Stimulated activated CD4-positive, alpha-beta T cell treated with anti-CD3 and anti-CD28 coated beads, Interleukin-1b, Interleukin-23, amount 100 ng/mL, for 24 hours (primary cell): Measurements from ENCODE around the gene RFX8.
"Not testable (repeated sequence)": the region's sequence is repeated elsewhere in the genome, so short reads cannot be mapped to it uniquely, and the experiment has no call there.

Experiments
- DNase-seq, 4 experiments: peaks; one replicate each; pipeline ENCODE4 v3.0.0-alpha.2; 2020; ENCODE audit warnings: low read depth in 4 of 4, low spot score in 1 of 4

Gene RFX8

DNA sequence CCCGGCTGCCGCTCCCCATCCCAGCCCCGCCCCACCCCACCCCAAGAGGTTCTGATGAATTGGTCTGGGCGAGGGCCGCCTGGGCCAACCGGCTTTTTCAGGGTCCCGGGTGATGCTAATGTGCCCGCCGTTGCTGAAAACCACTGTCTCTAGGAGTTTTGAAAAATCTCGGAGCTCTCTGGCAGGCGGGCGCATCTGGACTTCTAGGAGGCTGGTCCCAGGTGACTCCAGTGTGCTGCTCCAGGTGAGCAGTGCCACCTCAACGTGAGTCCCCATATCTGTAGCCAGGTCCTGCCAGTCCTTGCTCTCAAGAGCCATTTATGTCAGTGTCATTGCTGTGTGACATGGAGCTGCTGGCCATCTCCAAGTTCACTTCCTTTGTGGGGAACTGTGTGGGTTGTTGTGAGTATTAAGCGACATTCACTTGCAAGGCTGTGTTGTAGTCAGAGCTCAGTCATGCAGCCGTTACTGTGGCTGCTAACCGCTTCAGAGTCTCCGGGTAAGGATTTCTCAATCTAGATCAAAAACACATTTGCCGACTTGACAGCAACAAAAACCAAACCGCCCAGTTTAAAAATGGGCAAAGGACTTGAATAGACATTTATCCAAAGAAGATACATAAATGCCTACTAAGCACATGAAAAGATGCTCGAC, at the start of gene RFX8:
TSS of gene RFX8 (minus strand) at position 382 of the 654 bp plus-strand sequence. CDS start 8,264 bp downstream, outside the sequence.
- DNase-seq: peak; percentile 3 to 41 (median 28)

DNA sequence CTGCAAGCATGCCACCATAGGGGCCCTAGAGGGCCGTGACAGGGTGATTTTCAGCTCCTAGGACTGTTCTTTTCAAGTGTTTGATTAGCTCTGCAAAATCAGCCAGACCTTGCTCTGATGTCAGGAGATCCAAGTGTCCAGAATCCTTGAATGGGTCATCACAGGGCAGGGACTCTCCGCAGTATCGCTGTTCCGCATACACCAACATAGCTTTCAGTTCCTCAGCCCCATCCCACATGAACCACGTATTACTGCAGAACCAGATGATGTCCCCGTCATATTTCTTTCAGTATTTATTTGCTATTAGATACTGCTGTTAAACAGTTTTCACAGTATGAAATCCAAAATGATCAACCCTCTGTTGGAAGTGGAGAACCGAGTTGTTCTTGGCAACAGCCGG, 46.6 kb upstream of the RFX8 start:
- no peak for DNase-seq

DNA sequence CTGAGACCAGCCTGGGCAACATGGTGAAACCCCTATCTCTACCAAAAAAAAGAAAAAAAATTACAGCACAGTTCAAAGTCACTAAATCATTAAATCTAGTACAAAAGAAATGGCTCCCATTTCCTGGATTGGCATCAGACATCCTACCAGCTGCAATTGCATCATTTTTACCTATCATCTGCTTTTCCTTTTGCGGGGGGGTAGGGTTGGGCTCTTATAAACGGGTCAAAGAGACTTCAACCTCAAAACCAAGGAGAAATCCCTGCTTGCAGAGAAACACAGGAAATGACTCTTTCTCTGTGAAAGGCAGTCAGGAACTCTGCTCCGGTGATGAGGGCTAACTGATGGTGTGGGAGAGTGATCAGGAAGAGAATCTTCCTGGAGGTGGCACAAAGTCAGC, 45.3 kb upstream of the RFX8 start:
- DNase-seq: no peak

DNA sequence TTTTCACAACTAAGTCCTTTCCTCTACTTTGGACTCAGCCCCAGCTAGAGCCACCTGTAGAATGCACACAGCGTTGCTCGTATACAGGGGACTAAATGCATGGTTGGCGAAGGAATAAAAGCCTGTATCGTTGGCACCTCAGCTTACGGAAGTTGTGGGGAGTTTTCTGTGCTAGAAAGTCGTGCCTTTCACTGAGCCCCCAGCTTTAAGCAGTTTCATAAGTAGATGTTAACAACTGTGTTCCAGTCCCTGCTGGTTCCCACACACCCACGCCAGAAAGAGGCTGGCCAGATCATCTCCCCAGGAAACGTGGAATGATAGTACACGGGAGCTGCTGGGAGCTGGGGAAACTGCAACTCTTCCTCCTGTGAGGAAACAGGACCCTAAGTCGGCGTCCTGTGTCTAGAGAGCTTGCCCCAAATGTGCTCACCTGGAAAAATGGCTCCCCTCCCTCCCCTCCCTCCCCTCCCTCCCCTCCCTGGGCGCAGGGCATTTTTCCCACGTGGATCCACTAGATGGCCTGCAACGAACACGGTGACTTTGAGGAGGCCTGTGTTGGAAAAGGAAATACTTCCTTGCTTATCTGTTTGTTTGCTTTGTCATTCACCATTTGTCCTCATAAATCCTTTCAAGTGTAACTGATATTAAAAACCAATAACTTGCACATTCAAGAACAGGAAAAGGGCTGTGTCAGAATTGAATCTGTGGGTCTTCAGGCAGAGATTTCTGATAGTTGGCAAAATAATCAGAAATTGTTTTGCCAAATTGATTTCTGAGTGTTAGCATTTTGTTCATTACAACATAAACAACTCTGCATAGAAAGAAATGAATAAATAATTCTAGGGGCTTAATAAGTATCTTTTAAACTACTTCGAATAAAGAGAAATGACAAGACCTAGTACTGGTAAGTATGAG, 43.9 kb upstream of the RFX8 start:
- no peak for DNase-seq

DNA sequence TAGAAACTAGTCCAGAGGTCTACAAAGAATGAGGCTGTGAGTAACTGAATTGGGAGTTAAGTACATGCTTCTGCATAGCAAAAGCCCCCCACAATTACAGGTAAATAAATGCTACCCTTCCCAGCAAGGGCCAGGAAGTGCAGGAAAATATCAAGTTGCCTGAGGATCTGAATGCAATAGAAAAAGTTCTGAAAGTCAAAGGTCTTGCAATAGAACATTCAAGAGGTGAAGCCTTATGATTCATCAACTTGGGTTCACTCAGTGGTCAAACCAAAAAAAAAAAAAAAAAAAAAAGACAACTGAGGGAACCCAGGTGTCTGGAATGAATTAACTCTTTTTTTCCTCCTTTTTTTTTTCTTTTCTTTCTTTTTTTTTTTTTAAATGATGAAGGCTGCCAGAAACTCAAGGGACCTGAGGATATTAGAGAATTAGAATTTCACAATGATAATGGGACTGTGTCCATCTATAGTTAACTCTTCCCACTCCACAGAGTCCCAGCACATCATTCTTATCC, 42.9 kb upstream of the RFX8 start:
- DNase-seq: no peak

DNA sequence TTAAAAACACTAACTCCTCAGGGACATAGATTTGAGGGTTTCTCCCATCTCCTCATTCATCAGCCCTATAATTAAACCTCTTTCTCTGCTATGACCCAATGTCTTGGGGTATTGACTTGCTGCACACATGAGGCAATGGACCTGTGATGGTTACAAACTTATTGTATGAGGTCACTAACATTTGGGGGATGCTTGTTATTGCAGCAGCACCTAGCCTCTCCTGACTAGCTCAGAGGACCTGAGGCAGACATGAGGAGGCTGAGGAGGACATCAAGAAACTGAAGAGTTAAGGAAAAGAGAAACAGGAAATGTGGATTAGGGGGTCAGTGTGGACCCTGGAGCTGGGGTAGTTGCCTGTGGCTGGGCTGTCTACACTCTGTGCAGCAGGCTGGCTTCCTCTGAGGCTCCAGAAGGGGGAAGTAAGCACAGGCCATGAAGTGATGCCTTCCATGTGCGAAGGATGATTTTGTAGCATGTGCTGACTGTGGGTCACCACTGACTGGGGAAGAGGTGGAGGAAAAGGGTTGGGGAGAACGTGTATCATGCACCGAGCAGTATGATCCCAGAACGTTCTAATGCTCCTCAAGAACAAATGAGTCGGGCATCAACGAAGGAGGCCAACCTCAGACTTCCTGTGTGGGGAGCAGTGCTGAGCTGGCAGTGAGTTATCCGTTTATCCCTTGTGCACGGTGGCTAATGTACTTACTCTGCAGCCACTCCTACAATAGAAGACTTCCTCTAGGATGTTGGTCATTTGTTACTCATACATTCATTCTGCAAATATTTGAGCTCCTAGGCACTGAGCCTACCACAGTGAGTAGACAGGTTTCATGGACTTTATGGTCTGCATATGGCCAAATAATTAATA, 42.1 kb upstream of the RFX8 start:
- peak in 1 of 4 experiments; percentile 23 for DNase-seq

DNA sequence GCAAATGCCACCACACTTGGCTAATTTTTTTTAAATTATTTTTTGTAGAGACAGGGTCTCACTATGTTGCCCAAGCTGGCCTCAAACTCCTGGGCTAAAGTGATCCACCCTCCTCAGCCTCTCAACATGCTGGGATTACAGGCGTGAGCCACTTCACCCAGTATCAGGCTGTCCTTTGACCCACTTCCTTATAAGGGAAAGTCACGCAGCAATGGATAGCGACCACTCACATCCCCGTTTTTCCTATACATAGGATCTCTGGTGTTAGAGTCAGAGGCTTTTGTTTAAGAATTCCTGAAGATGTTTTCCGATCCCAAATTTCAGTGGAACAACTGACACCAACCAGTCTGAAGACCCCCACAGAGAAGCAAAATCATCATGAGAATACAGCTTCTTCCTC, 41.4 kb upstream of the RFX8 start:
- no peak for DNase-seq

DNA sequence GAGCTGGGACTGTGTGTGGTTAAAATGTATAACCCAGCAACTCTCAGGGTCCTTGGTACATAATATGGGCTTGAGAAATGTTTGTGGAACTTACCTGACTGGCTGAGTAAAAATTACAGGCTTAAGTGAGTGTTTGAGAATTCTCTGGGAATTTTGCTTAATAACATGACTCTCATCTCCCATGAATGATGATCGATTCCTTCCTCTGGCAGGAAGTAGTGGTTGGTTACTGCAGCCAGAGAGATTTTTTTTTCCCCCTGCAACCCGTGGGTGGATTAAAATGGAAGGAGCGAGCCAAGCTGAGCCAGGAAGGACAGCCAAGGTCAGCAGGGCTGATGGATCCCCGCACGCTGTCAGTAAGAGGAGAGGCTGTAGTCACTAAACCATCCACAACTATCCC, 40.6 kb upstream of the RFX8 start:
- DNase-seq: no peak

DNA sequence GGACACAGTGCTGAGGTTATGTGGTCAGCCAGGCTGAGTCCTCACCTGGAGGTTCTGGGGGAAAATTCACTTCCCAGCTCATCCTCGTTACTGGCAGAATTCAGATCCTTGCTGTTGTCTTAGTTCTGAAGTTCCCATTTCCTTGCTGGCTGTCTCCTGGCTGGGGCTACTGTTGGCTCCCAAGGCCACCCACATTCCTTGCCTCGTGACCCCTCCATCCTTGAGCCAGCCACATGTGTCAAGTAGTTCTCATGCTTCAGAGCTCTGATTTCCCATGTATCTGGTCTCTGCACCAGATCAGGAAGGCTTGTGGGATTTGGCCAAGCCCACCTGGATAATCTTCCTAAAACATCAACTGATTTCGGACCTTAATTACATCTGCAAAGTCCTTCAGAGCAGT, 38.1 kb upstream of the RFX8 start:
- no peak for DNase-seq

DNA sequence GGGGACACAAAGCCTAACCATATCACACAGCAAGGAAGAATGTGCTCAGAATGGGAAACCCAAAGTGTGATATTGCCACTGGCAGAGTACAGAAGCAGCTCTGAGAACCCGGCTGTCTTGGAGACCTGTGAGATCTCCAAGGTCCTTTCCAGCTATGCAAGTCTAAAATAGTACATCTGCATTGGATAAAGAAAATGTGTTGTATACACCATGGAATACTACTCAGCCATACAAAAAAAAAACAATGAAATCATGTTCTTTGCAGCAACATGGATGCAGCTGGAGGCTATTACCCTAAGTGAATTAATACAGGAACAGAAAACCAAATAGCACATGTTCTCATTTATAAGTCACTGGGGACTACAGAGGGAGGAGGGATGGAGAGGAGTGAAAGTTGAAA, 36.5 kb upstream of the RFX8 start:
- no peak for DNase-seq

DNA sequence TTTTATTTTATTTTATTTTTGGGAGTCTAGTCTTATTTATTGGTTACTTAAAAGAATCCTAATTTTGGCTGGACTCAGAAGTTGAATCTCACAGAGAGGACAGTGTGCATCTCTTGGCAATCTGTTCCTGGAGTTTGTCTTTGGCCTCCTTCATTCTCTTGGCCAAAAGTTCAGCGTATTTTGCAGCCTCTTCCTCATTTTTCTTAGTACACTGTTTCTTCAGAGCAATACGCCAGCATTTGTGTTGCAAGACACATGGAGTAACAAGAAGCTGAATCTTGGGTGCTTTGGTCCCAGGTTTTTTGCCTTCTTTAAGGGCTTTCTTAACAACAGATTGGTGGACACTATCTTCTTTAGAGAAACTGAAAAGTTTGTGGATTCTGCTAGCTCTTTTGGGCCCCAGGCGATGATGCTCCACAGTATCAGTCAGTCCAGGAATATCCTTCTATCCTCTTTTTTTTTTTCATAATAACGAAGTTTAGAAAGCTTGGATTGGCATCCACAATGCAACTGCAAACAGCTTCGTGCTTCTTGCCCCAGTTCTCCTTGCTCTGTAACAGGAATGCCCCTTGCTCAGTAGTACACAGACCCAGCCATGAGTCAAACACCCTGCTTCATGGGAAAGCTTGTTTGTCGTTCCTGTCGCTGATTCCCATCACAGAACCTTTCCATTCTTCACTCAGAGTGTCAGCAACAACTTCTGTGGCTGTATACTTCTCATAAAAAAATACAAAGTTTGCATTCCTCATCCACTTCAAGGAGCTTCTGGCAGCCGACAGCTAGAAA, 34.8 kb upstream of the RFX8 start:
- no peak for DNase-seq

DNA sequence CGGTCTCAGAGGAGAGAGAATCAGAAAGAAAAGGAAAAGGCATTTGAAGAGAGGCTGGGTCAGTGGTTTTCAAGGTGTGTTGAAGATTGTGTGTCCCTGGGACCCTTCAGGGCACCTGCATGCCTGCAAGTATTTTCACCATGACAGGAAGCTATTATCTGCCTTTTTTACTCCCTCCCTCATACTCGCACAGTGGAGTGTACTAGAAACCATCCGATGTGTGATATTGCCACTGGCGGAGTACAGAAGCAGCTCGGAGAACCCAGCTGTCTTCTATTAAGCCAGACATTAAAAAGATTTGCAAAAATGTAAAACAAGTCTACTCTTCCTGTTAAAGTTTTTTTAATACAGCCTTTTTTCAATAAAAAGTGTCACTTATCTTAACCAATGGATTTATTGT, 33.7 kb upstream of the RFX8 start:
- no peak for DNase-seq

DNA sequence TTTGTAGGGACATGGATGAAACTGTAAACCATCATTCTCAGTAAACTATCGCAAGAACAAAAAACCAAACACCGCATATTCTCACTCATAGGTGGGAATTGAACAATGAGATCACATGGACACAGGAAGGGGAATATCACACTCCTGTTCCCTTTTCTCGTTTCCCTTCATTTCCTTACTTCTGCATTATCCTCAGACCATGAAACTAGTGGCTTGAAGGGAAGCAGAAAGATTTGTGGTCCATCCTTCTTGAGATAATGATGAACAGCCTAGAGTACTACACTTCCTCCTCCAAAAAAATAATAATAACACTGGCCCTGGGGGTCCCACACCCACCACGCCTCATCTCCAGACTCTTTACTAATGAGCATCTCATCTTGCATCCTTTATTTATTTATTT, 30.4 kb upstream of the RFX8 start:
- not testable (repeated sequence) for DNase-seq

DNA sequence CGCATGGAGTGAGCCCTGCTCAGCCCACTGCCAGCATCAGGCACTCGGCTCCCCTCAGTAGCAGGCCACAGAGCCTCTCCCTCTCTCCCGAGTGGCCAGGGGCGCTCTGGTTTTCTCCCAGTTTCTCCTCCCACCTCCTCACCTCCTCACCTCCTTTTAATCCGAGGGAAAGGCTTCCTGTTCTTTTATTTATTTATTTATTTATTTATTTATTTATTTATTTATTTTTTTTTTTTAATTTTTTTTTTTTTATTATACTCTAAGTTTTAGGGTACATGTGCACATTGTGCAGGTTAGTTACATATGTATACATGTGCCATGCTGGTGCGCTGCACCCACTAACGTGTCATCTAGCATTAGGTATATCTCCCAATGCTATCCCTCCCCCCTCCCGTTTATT, 29.8 kb upstream of the RFX8 start:
- not testable (repeated sequence) for DNase-seq

DNA sequence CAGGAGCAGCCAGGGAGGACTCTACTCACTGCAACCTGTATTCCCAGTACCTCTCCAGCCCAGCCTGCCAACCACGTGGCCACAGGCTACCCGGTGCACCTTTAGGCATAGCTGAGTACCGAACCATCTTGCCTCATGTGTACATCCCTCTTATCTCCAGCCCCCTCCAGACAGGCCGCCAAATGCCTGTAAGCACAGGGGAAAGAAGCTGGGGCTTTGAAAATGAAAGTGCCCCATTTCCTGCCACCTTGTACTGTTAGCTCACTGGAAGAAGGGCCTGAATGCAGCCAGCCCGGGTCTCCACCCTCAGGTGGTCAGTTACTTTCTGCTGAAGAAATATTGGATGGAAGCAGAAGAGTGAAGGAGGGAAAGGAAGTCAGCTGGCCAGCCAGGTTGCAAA, 27.2 kb upstream of the RFX8 start:
- no peak for DNase-seq

DNA sequence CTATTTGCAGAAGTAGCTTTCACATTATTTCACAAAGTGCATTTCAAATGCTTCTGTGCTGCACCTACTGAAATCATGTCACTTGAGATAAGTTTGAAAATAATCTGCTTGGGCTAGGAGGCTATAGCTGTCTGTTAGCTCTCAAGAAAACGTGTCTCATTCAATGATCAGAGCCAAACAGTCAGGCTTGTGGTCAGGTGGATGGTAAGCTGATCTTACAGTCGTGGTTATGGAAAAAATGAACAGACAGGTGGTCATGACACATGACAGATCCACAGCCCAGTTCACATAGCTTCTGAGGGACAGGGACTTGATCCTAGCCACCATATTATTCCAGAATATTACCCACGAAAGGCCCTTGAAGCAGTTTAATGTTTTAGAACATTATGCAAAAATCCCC, 26.5 kb upstream of the RFX8 start:
- DNase-seq: no peak

DNA sequence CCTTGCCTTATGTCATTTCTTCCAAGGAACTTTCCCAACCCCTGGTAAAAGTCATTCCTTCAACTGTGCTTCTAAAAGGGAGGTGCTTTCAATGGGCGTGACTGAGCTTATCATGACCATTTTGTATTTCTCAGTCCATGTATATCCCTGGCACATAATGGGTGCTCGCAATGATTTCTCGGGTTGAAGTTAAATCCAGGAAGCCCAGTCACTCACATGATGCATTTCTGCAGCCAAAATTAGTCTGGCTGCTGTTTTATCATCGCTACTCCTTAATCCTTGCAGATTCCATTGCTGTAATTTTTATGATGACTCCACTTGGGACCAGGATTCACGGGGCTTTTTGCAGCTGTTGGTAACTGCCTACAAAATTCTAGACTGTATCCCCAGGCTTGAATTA, 25.9 kb upstream of the RFX8 start:
- no peak for DNase-seq

DNA sequence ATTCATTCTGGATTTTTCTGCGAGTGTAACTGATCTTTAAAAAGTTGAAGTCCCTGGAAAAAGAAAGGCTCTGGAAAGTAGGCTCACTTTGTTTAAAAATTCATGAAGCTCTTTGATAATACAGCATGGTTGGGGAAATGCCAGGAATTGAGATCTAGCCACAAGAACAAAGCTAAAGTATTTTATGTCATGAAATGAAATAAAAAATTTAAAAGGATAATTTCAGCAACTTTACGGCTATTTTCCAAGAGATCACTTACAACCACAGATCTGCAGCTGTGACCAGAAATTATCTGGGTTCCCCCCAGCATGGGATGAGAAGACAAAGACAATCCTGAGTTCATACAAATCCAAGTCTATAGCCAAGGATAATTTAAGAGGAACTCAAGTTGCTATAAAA, 25.3 kb upstream of the RFX8 start:
- no peak for DNase-seq

DNA sequence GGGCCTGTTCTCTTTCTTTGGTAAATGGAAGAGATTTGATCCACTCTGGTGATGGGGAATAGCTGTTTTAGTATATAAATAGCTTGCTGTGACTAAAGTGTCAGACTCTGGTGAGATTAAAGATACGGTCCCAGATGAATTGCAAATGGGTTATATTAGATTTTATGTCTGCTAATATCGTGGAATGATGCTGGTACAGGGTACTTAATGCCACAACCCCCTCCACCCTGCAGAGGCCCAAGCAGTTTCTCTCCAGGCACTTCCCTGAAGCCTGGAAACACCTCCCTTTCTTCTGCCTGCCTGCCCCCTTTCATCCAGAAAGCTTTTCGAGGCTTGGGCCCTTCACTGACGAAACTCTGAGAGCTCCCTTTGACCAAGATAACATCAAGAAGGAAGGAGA, 21.4 kb upstream of the RFX8 start:
- no peak for DNase-seq

DNA sequence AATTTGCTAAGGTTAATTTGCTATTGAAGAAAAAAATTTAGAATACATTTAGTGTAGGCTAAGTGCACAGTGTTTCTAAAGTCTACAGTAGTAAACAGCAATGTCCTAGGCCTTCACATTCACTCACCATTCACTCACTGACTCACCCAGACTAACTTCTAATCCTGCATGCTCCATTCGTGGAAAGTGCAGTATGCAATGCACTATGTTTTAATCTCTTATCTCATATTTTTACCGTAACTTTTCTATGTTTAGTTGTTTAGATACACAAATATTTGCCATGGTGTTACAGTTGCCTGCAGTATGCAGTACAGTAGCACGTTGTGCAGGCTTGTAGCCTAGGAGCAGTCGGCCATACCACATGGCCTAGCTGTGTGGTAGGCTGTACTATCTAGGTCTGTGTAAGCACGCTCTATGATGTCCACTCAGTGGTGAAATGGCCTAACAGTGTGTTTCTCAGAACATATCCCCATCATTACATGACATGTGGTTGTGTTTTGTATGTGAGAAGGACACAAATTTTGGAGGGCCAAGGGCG, 18.1 kb upstream of the RFX8 start:
- DNase-seq: no peak
